PFSK-1 (cell line): ENCODE measurements around the gene HTR3E.

Experiments used
- FOXP2 ChIP-seq: optimal IDR thresholded peaks from 2 replicates; pipeline ENCODE3; 2011; ENCODE audit warnings: borderline replicate concordance, control low read depth, inconsistent platforms; ENCODE audit not compliant: insufficient read depth; ENCODE audit errors: extremely low read length, extremely low read depth
- POLR2AphosphoS5 ChIP-seq: IDR thresholded peaks from 2 replicates; pipeline ENCODE4 v1.6.1; 2012; ENCODE audit warnings: low read depth, mild to moderate bottlenecking, control low read depth, low read length, moderate library complexity
- REST ChIP-seq, 2 experiments: IDR thresholded peaks; 2 replicates each; pipeline versions ENCODE4 v1.6.1 to v1.8.0; 2011 to 2012; ENCODE audit warnings: low read depth in 2 of 2, low read length in 2 of 2, control low read depth in 1 of 2, inconsistent platforms in 1 of 2, mild to moderate bottlenecking in 1 of 2, moderate library complexity in 1 of 2; ENCODE audit not compliant: insufficient read depth in 1 of 2
- SIN3A ChIP-seq: IDR thresholded peaks from 2 replicates; pipeline ENCODE4 v1.6.1; 2012; ENCODE audit warnings: mild to moderate bottlenecking, low read length, moderate library complexity, borderline replicate concordance; ENCODE audit not compliant: insufficient read depth
- TAF1 ChIP-seq: IDR thresholded peaks from 2 replicates; pipeline ENCODE4 v1.6.1; 2012; ENCODE audit warnings: low read length, control low read depth, borderline replicate concordance; ENCODE audit not compliant: insufficient read depth

The HTR3E gene

GRCh38 chr3:184154885-184155643 lies 58.2 kb downstream of the HTR3E start, which contains the start of gene DVL3:
Gene DVL3 (plus strand): TSS chr3:184155377. CDS start chr3:184155636, 259 bp downstream.
- TF ChIP-seq SIN3A (no peak), FOXP2 (peak; percentile 52)

- TF ChIP-seq TAF1 (no peak), REST (IDR thresholded peaks at IDR 0.05; ENCODE audit: insufficient read depth in 1 of 2, low read depth in 2 of 2, low read length in 2 of 2) (peak in 1 of 2 experiments; percentile 52; a peak in 1 of 4 replicates)
These were observed 59.0 kb downstream of the HTR3E start for GRCh38 chr3:184155644-184156521.

- no peak for TF ChIP-seq SIN3A
- TF ChIP-seq REST (IDR thresholded peaks at IDR 0.05; ENCODE audit: insufficient read depth in 1 of 2, low read depth in 2 of 2, low read length in 2 of 2): no peak
- TF ChIP-seq FOXP2: no peak
- no peak for TF ChIP-seq POLR2AphosphoS5
- no peak for TF ChIP-seq TAF1
These were observed 59.7 kb downstream of the HTR3E start for GRCh38 chr3:184156522-184156955.
